K562 (cell line): ENCODE data around the gene EFCAB12. TPM values are rescaled to one million over a fixed set of nuclear protein-coding genes. Genes with fewer than 3 reads are reported as not detected.

Experiments
- ATAC-seq: fragments of 200-7000 bp; cut with Tn5 transposase; 3 replicates; pipeline ENCODE4 v1.9.1; 2020; ENCODE audit warnings: moderate library complexity
- BruUV-seq: library from RNA; stranded (reverse); fragments of 400-500 nt; replicated peaks from 2 replicates; lab custom pipeline; 2021; lab: Mats Ljungman, UMichigan
- CTCF ChIA-PET: fragments of 300-600 bp; formaldehyde crosslinking; extraction: SDS; loops from one replicate; lab custom pipeline; 2021; ENCODE audit warnings: low intra/inter-chr PET ratio; lab: Yijun Ruan, JAX
- POLR2A ChIA-PET: fragments of 300-600, 350-650 bp; sonication (Branson Sonifier 250); formaldehyde crosslinking; extraction: SDS; loops from one replicate; lab custom pipeline; 2021; ENCODE audit warnings: antibody characterized with exemption, inconsistent platforms; lab: Yijun Ruan, JAX
- DNase-seq, 4 experiments: peaks; one replicate each; pipeline versions ENCODE4 v3.0.0 to v3.0.0-alpha.2; 2011 to 2018; ENCODE audit warnings: low spot score in 3 of 4, mixed read lengths in 3 of 4; ENCODE audit errors: extremely low read depth in 1 of 4
- FAIRE-seq: peaks from 2 replicates; lab custom pipeline; 2011; peaks lifted over from hg19 to GRCh38; lab: Jason Lieb, UNC
- H2AFZ ChIP-seq: 2 replicates; pipeline ENCODE4 v1.6.0; 2011; ENCODE audit warnings: low read depth, low read length, control low read depth, inconsistent platforms
- H3K27ac ChIP-seq: fragments of 200-600 bp; 3 replicates; pipeline ENCODE4 v1.8.0; 2011; ENCODE audit warnings: low read depth, mild to moderate bottlenecking, control low read depth, inconsistent platforms, low read length, moderate library complexity, mixed read lengths; ENCODE audit errors: extremely low read depth
- H3K27me3 ChIP-seq, 2 experiments: fragments of 300-600 bp in 1 of 2; 2 replicates in 1 of 2; 3 replicates in 1 of 2; pipeline versions ENCODE4 v1.6.0 to v1.8.0; 2011; ENCODE audit warnings: inconsistent platforms in 2 of 2, low read length in 2 of 2, mild to moderate bottlenecking in 1 of 2, mixed read lengths in 1 of 2, moderate library complexity in 1 of 2; ENCODE audit not compliant: control insufficient read depth in 2 of 2, insufficient read depth in 2 of 2
- H3K36me3 ChIP-seq: fragments of 300-600 bp; 3 replicates; pipeline ENCODE4 v1.8.0; 2011; ENCODE audit warnings: mild to moderate bottlenecking, low read length, inconsistent platforms; ENCODE audit not compliant: control insufficient read depth, insufficient read depth
- H3K4me1 ChIP-seq, 2 experiments: fragments of 200-600 bp in 1 of 2; replicated peaks in 1 of 2; 2 replicates in 1 of 2; 3 replicates in 1 of 2; pipeline versions ENCODE4 v1.5.1 to v1.8.0; 2011; ENCODE audit warnings: inconsistent platforms in 2 of 2, low read length in 2 of 2, mild to moderate bottlenecking in 1 of 2, mixed read lengths in 1 of 2, moderate library complexity in 1 of 2; ENCODE audit not compliant: control insufficient read depth in 2 of 2, insufficient read depth in 2 of 2
- H3K4me2 ChIP-seq: 2 replicates; pipeline ENCODE4 v1.6.1; 2011; ENCODE audit warnings: low read length, control low read depth, inconsistent platforms, mixed read lengths; ENCODE audit not compliant: insufficient read depth
- H3K4me3 ChIP-seq: fragments of 200-600 bp; sonication (generic), shearing (Covaris generic); 2 replicates; pipeline ENCODE4 v1.5.1; 2016; ENCODE audit warnings: control low read depth, inconsistent platforms
- H3K79me2 ChIP-seq: fragments of 200-600 bp; 3 replicates; pipeline ENCODE4 v1.8.0; 2011; ENCODE audit warnings: low read length, inconsistent platforms; ENCODE audit not compliant: control insufficient read depth, insufficient read depth
- H3K9ac ChIP-seq, 2 experiments: 2 replicates each; pipeline versions ENCODE4 v1.6.0 to v1.6.1; 2011; ENCODE audit warnings: low read depth in 2 of 2, low read length in 2 of 2, control low read depth in 1 of 2, inconsistent platforms in 1 of 2, mild to moderate bottlenecking in 1 of 2, mixed read lengths in 1 of 2; ENCODE audit not compliant: insufficient read depth in 1 of 2
- H3K9me1 ChIP-seq: one replicate; pipeline ENCODE4 v1.6.0; 2011; ENCODE audit warnings: inconsistent platforms, mild to moderate bottlenecking, low read length, moderate library complexity; ENCODE audit not compliant: control insufficient read depth, insufficient read depth
- H3K9me3 ChIP-seq: replicated peaks from 2 replicates; pipeline ENCODE4 v1.5.1; 2011; ENCODE audit warnings: low read depth, low read length, inconsistent platforms; ENCODE audit not compliant: control insufficient read depth, insufficient read depth
- H4K20me1 ChIP-seq: replicated peaks from 2 replicates; pipeline ENCODE4 v1.6.1; 2011; ENCODE audit warnings: low read length, inconsistent platforms, mixed read lengths; ENCODE audit not compliant: control insufficient read depth, insufficient read depth
- BCOR ChIP-seq: fragments of 450-650 bp; IDR thresholded peaks from 2 replicates; pipeline ENCODE4 v1.6.1; 2016
- CREBBP ChIP-seq: IDR thresholded peaks from one replicate; pipeline ENCODE4 v1.6.1; 2012; ENCODE audit warnings: low read depth, mild to moderate bottlenecking, control low read depth, inconsistent platforms, low read length
- ESRRA ChIP-seq: fragments of 450-650 bp; IDR thresholded peaks from 2 replicates; pipeline ENCODE4 v1.6.1; 2014; ENCODE audit warnings: low read depth, mild to moderate bottlenecking, moderate library complexity, borderline replicate concordance
- KAT2B ChIP-seq: IDR thresholded peaks from one replicate; pipeline ENCODE4 v1.6.1; 2012; ENCODE audit warnings: low read depth, mild to moderate bottlenecking, control low read depth, inconsistent platforms, low read length, moderate library complexity
- MBD2 ChIP-seq: sonication (generic); IDR thresholded peaks from 2 replicates; pipeline ENCODE4 v1.6.1; 2016; ENCODE audit warnings: low read depth, borderline replicate concordance
- SAFB2 ChIP-seq: fragments of 200-400 bp; formaldehyde crosslinking; IDR thresholded peaks from 2 replicates; pipeline ENCODE4 v1.6.1; 2018; ENCODE audit warnings: borderline replicate concordance, low read length, low read depth, moderate library complexity; ENCODE audit not compliant: severe bottlenecking
- ZEB2 ChIP-seq: fragments of 450-650 bp; IDR thresholded peaks from 2 replicates; pipeline ENCODE4 v1.6.1; 2016
- ZKSCAN3 ChIP-seq: fragments of 250-450 bp; sonication (Bioruptor Pico); IDR thresholded peaks from 2 replicates; pipeline ENCODE4 v1.4.0; 2020
- ZNF23 ChIP-seq: fragments of 250-450 bp; sonication (Bioruptor Pico); IDR thresholded peaks from 2 replicates; pipeline ENCODE4 v1.4.0; 2020; ENCODE audit warnings: mild to moderate bottlenecking
- ZNF263 ChIP-seq: sonication (generic); formaldehyde crosslinking; IDR thresholded peaks from 2 replicates; pipeline ENCODE4 v1.8.0; 2022; ENCODE audit warnings: mild to moderate bottlenecking, missing genetic modification reagents, borderline replicate concordance
- WGBS: fragments of 100-300 bp; shearing (Covaris generic); methylation state at CpG from one replicate; pipeline ENCODE4 v1.1.6; 2016; ENCODE audit warnings: low coverage, mixed read lengths; ENCODE audit not compliant: insufficient coverage; ENCODE audit errors: missing lambda C conversion rate; 5-methylcytosine and 5-hydroxymethylcytosine counted together
- in situ Hi-C: fragments of 300-500 bp; cut with MboI; formaldehyde crosslinking; loops from 4 replicates; pipeline ENCODE4 v1.15.0; 2018; ENCODE audit warnings: inconsistent platforms, mixed read lengths
- intact Hi-C: fragments of 100-400 bp; cut with micrococcal nuclease; formaldehyde crosslinking; loops from 2 replicates; pipeline ENCODE4 v1.14.2; 2022
- polyA plus RNA-seq, 8 experiments: library from polyadenylated mRNA; depleted of rRNA in 4 of 8; stranded (reverse) in 5 of 8; unstranded in 3 of 8; fragments of >200 nt; fragmentation: Nextera tagmentation in 2 of 8; fragmentation: Illumina TruSeq in 1 of 8; extraction: Ambion mirVana in 2 of 8; extraction: Trizol in 1 of 8; gene quantifications; 2 replicates each; pipeline versions ENCODE4 v1.2.1 to v1.2.3, GENCODE V29; 2011 to 2014; ENCODE audit warnings: inconsistent platforms in 1 of 8, missing spikeins in 1 of 8
- total RNA-seq, 7 experiments: library from RNA; depleted of rRNA in 6 of 7; stranded (reverse); fragments of >200 nt in 6 of 7; fragmentation: Illumina TruSeq in 2 of 7; extraction: Trizol in 2 of 7; gene quantifications; 2 replicates each; pipeline versions ENCODE4 v1.2.1 to v1.2.3, GENCODE V29; 2011 to 2021; ENCODE audit warnings: low replicate concordance in 1 of 7
- TF ChIP-seq, protein P1 (sequence below), 3 experiments: IDR thresholded peaks in 2 of 3; conservative IDR thresholded peaks in 1 of 3; 2 replicates each; pipeline ENCODE4 v1.5.1; 2011 to 2012; ENCODE audit warnings: low read length in 3 of 3, mild to moderate bottlenecking in 3 of 3, control low read depth in 2 of 3, improper control_type of control experiment in 1 of 3, inconsistent platforms in 1 of 3, low read depth in 1 of 3, mixed read lengths in 1 of 3, moderate library complexity in 1 of 3; ENCODE audit not compliant: insufficient read depth in 2 of 3
- TF ChIP-seq, protein P2 (sequence below), 3 experiments: fragments of 200-800 bp in 1 of 3; sonication (Bioruptor generic) in 1 of 3; sonication (generic) in 1 of 3; formaldehyde crosslinking in 1 of 3; IDR thresholded peaks; 2 replicates each; pipeline versions ENCODE4 v1.6.1 to v1.8.0; 2016 to 2022; ENCODE audit warnings: mild to moderate bottlenecking in 2 of 3, missing compliant biosample characterization in 2 of 3, missing genetic modification characterization in 2 of 3, missing genetic modification reagents in 1 of 3

EFCAB12 gene
- total and polyA plus RNA-seq, 9 of the 15 experiments (the other 6 are each of a cell fraction or from before 2014, with no cell fraction given): 0.08 to 0.95 (median 0.56) TPM; not detected in 1

DNA sequence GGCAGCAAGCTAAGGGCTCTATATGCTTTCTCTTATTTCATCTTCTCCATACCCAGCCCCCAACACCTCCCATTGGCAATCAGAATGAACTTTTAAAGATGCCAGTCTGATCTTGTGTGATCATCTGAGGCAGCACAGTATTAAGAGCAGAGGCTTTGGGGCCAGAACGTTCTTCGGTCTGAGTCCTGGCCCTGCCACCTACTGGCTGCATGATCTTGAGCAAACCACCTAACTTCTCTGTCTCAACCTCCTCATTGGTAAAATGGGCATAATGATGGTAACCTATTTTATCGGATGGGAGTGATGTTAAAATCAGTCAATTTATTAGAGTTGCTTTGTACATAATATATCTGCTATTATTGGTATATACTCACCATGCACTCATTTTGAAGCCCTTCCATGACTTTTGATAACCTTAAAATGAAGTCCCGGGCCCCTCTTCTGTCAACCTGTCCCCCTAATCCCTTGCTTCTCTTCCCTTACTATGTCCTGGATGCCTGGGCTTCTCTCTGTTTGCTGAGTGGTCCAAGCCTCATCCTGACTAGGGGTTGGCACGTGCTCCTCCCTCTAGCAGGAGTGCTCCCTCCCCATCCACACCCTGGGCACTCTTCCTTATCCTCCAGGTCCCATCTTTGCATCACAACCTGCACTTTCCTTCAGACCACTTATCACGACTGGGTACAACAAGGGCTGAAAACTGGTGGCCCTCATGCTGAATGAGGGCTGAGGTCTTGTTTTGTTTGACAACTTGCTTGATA is 6.3 kb downstream of the EFCAB12 start:
- no peak overlapping the region for H3K27ac ChIP-seq
- intact Hi-C loops (no loop called here), in situ Hi-C loops (no loop called here)
- peaks cover 15 to 18% of the 10 kb centered on the region in 2 experiments; a peak in 4 of 5 replicates for H3K4me1 ChIP-seq
- H3K4me2 ChIP-seq: no peak overlapping the region
- BruUV-seq: no TSS peak
- DNase-seq: no peak
- no peaks in the 10 kb centered on the region for H3K27me3 ChIP-seq
- TF ChIP-seq, protein P1, sequence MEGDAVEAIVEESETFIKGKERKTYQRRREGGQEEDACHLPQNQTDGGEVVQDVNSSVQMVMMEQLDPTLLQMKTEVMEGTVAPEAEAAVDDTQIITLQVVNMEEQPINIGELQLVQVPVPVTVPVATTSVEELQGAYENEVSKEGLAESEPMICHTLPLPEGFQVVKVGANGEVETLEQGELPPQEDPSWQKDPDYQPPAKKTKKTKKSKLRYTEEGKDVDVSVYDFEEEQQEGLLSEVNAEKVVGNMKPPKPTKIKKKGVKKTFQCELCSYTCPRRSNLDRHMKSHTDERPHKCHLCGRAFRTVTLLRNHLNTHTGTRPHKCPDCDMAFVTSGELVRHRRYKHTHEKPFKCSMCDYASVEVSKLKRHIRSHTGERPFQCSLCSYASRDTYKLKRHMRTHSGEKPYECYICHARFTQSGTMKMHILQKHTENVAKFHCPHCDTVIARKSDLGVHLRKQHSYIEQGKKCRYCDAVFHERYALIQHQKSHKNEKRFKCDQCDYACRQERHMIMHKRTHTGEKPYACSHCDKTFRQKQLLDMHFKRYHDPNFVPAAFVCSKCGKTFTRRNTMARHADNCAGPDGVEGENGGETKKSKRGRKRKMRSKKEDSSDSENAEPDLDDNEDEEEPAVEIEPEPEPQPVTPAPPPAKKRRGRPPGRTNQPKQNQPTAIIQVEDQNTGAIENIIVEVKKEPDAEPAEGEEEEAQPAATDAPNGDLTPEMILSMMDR (IDR thresholded peaks at IDR 0.05 in 2 of 3, conservative IDR thresholded peaks at IDR 0.05 in 1 of 3; ENCODE audit: insufficient read depth in 2 of 3, low read depth in 1 of 3, low read length in 3 of 3): peak in 1 of 3 experiments; percentile 8; a peak in 1 of 6 replicates
- TF ChIP-seq MBD2 (no peak), ESRRA (no peak), SAFB2 (no peak), KAT2B (no peak), ZNF23 (no peak), BCOR (no peak), ZKSCAN3 (CRISPR knock-in tag) (no peak), ZNF263 (peak; percentile 79), CREBBP (no peak), ZEB2 (no peak)
- TF ChIP-seq, protein P2, sequence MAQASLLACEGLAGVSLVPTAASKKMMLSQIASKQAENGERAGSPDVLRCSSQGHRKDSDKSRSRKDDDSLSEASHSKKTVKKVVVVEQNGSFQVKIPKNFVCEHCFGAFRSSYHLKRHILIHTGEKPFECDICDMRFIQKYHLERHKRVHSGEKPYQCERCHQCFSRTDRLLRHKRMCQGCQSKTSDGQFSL (CRISPR knock-in tag; IDR thresholded peaks at IDR 0.05): no peak
- TF ChIP-seq, protein P2 (tag; IDR thresholded peaks at IDR 0.05): no peak
- no peak for FAIRE-seq
- H3K79me2 ChIP-seq: no peaks in the 10 kb centered on the region
- no peaks in the 10 kb centered on the region for H3K9me1 ChIP-seq
- no peak overlapping the region for H3K4me3 ChIP-seq
- 68% methylated on average over 5 of the region's 6 CpGs for WGBS
- POLR2A ChIA-PET: interaction anchor here (0.9 to 1.0 kb wide), 2 partner anchors 9 to 18 kb away, joined by 4 to 5 read pairs; partner anchors contain the start of genes IFT122 and MBD4
- no peaks in the 10 kb centered on the region for H3K36me3 ChIP-seq
- no peak for ATAC-seq
- H4K20me1 ChIP-seq: no peaks in the 10 kb centered on the region
- H2AFZ ChIP-seq: no peak overlapping the region
- H3K9me3 ChIP-seq: no peaks in the 10 kb centered on the region
- CTCF ChIA-PET: no interaction called here
- no peak overlapping the region for H3K9ac ChIP-seq
